HG03521 (cell line): ENCODE results near the gene CCDC51.

ENCODE experiments used
- ATAC-seq: cut with Tn5 transposase; IDR thresholded peaks from one replicate; pipeline ENCODE4 v1.9.1; 2021; ENCODE audit warnings: mild to moderate bottlenecking, moderate library complexity; ENCODE audit not compliant: unreplicated experiment

CCDC51 gene

DNA sequence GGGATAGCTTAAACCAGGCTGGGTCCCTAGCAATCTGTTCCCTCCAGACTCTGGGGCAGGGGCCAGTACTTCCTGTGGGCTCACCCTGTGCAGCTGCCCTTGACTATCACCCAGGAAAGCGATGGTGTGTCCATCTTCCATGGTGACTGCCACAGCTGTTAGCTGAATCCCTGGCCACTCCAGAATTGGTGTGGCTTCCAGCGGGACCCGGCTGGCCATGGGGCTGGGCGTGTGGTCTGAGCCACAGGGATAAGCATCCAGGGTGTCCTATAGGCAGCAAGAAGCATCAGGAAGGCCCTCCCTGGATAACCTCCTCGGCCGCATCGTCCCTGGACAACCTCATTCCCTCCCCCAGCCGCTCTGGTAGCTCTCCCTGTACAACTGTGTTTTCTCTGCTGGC lies 17.2 kb downstream of the CCDC51 start:
- no peak for ATAC-seq

DNA sequence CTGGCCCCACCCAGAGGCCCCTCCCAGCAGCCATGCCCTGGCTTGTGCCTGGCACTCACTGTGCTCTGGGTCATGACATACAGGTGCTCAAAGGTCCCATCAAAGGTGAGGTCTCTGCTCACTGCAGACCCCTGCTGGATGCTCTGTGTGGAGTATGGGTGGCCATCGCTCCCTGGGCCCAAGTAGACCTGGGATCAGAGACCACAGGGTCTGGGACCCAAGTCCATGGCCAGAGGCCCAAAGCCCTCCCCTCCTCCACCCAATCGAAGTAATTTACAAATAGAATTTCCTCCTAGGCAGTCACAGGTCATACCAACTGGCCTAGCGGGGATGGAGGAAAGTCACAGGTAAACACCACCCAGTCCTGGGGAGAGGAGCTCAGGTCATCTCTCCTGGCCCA lies 17.6 kb downstream of the CCDC51 start:
- no peak for ATAC-seq

DNA sequence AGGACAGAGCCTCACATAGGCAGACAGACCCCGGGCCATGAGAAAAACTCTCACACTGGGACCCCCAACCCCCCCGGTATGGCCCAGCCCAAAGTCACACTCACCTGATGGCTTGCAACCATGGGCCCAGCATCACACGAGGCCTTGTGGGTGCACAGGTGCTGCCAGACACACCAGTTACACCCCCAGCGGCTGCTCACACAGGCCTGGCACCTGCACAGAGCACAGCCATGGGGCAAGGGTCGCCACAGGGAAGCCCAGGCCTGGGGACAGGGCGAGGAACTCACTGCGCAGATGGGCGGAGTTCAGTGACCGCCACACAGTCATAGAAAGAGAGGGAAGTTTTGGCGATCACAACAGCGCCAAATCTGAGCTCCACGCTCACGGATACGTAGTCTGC lies 19.4 kb downstream of the CCDC51 start:
- no peak for ATAC-seq

DNA sequence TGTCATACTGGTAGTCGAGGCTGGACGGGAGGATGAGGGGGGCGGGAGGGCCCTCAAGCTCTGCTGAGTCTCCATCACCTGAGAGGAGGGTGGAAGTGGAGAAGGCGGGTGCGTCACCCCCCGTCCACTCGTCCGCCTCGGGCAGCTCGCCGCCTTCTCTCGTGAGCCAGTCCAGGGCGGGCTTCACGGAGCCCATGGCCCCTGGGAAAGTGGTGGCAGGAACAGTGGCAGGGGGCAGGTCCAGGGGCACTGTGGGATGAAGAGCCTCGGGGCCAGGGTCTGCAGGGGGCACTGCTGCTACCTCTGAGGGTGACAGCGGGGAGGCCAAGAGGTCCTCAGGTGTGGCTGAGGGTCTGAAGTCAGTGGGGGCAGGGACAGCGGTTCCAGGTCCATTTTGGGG lies 20.3 kb downstream of the CCDC51 start:
- ATAC-seq, result no peak

DNA sequence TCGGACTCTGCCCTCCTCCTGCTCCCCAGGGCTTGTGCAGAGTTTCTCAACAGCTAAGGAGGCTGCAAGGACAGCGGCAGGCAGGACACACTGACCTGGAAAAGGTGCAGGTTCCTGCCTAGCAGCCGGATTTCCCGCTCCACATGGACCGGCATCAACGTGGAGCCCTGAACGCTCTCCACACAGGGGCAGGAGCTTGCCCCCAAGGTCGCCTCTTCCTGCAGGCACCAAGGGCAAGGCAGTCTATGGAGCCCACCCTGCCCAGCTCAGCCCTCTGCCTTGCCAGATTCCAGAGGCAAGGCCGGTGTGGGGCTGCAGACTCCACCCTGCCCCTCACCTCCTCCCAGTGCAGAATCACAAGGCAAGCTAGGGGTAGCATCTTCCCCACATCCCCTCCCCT lies 20.8 kb downstream of the CCDC51 start:
- ATAC-seq, result no peak

DNA sequence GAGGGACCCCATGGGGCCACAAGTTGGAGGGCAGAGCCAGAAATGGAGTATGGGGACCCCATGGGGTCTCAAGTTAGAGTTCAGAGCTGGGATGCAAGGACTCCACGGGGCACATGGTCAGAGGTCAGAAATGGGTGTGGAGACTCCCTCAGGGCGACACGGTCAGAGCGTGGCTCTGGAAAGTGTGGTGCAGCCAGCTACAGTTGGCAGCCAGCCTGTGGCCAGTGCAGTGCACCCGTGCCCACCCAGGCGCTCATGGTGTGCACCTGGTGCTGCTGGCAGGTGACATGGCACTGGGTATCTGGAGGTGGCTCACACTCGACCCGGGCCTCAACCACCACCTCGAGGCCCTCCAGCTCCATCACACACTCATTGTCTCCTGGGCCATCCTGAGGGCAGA lies 21.3 kb downstream of the CCDC51 start:
- ATAC-seq, result no peak

DNA sequence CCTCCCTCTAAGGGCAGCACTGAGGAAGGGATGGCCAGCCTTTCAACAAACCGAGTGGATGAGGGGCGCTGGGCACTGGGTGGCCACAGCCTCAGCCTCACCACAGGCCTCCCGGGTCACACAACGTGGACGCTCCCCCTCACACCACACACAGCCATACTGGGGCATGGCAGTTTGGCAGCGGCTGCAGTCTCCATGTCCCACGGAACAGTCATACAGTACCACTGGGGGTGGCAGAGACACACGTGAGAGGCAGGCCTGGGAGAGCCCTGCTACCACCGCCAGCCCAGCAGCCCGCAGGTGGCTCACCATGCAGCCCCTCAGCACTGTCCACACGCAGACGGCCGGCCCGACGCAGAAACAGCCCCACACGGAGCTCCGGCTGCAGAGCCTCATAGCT lies 21.8 kb downstream of the CCDC51 start:
- no peak for ATAC-seq

DNA sequence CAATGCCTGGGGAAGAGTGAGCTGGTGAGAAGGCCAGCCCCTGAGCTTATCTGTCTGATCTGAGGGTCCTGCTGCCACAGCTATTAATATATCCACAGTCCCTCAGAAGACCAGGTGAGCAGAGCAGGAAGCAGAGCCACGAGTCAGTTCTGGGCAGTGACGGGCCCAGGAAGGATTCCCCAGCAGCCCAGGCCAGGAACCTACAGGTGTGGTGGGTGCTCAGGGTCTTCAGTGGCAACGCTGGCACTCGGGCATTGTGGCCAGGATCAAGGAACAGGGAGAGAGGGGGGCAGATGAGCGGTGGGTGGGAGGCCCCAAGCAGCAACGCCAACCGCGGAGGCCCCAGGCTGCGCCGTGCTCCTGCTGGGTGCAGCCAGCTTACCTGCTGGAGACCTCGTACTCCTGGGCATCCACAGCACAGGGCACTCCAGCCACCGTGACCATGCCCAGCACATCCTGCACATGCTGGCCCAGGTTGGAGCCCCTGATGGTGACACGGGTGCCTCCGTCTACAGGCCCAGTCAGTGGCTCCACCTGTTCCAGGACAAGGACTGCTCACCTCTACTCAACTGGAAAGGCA lies 22.3 kb downstream of the CCDC51 start:
- ATAC-seq, result no peak

DNA sequence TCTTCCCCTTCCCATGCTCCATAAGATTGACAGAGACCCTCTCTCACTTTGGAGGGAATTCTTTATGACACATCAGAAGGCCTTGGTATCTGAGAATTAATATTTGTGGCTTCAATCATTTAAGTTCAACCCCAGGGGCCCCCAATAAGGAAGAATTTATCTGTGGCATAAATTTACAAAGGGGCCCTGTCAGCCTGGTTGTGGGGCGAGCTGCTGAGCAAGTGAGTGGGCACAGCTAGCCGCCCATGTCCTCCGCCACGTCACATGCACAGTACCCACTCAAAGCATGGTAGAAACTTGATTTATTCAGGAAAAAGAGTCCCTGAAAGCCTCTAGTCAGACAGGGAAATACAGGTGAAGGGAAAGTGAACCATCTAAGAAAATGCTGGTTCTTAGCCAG lies 23.4 kb downstream of the CCDC51 start:
- ATAC-seq, result no peak

DNA sequence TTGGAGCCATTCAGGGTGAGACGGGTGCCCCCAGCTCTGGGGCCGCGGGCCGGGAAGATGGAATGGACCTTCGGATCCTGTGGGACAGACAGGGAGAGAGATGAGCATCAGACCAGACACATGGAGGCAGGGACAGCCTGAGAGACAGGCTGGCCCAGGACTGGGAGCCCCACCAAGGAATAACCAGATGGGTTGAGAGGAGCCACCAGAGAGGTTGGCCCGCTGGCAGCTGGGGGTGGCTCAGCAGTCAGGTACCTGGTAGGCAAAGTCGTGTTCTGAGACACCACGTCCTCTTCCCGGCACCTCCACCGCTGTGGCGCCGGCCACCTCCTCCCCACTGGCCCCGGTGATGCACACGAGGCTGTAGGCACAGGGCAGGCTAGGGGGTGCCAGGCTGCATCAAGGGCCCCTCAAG lies 23.8 kb downstream of the CCDC51 start:
- no peak for ATAC-seq

DNA sequence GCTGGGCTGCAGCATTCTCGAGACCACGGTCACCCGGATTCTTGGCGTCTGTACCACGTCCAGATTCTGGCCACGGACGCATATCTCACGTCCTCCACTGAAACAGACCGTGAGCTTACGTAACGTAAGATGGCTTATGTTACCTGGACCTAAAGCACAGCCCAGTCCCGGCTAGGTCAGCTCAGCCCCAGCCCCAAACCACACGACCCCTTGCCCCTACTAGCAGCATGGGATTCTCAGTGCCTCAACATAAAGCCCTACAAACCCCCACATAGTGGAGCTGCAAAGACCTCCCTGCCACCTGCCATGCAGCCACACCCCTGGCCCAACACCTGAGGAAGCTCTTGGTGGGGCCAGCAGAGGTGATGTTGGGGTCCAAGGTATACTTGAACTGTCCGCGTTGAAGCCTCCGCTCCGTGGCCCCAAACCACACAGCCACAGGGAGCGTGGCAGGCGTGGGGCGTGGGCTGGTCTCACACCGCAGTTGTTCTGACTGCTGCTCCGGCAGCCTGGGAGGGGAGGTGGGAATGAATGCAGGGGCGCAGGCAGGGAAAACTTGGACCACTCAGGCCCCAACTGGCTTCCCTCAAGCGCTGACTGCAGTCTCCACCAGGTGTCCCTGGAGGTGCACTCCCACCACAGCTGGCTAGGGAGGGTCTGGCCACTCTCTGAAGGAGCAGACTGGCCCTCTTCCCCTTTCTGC lies 24.5 kb downstream of the CCDC51 start:
- ATAC-seq, result no peak

DNA sequence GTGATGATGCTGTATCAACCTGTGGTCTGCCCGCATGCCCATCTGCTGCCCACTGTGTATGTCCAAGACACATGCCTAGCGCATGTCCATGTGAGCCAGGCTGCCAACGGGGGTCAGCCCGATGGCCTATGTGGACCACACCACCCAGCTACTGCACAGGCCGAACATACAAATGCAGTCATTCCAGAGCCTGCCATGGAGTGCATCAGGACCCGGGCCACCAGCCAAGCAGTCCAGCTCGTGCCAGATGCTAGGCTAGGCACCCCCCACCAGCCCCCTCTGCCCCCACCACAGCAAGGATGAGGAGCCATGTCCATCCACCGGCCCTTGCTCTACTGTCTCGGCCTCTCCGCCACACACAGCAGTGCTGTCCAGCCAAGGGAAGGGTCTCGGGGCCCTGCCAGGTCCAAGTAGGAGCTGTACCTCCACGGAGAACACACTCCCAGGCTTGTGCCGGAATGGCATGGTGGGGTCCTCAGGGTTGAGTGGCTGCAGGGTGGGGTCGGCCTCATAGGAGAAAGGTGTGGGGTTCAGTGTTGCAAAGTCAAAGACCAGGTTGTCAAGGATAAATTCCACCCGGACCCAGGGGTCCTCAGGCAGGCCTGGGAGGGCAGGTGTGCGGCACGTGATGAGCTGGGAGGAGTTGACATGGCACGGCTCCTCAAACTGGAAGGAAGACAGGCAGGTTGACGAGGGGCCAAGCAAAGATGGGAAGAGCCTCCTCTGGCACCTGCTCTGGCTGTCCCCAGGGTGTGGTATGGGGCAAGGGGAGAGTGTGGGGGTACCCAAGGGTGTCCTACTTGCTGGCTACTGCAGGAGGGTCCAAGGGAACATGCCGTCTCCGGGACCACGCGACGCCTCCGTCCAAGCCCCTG lies 25.3 kb downstream of the CCDC51 start:
- no peak for ATAC-seq

DNA sequence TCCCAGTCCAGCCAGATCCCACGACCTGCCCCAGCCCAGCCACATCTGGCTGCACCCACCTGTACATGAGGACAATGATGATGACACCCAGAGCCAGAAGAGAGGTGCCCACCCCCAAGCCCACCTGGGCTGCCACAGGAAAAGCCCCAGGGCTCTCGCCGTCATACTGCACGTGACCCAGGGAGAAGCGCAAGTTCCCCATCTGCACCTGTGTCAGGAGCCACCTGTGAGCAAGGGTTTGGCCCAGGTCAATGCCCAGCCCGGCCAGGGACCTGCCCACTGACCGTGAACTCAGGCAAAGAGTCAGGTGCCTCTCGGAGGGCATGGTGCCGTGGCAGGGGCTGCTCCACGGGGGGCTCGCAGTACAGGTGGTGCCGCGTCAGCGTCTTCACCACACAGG lies 26.3 kb downstream of the CCDC51 start:
- ATAC-seq, result no peak

DNA sequence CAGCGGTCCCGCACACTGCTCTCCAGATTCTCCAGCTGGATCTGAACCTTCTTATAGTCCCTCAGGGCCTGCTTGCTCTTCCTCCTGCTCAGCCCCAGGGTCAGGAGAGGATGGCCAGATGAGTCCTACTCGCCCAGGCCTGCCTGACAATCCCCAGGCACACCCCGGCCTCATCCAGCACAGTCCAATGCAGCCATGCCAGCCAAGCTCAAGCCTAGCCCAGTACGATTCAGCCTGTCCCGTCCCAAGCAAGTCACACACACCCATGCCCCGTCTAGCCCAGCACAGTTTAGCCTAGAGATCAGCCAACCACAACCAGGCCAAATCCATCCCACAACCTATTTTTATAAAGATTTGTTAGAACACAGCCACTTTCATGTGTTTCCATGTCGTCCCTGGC lies 26.8 kb downstream of the CCDC51 start:
- no peak for ATAC-seq

DNA sequence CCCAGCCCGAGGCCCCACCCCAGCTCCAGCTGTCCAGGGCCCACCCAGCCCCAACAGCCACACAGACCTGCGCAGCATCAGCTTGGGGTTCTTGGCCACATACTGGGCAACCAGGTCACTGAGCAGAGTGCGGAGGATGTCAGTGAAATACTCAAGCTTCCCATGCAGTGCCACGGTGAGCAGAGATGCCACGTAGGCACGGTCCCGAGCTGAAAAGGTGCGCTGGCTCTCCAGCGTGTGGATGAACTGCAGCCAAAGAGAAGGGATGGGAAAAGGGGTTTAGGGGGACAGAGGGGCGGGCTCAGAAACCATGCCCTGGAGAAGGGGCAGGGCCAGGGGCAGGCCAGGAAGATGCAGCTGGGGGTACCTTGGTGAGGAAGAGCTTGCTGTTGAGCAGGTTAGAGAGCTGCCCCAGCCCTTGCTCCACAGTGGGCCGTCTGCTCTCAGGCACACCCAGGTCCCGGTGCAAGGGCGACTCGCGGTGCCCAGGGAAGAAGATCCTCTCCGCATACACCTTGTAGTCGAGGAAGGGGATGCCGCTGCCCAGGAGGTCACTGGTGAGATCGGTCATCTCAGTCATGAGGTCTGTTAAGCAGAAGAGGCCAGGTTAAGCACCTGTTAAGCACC lies 27.4 kb downstream of the CCDC51 start:
- no peak for ATAC-seq

DNA sequence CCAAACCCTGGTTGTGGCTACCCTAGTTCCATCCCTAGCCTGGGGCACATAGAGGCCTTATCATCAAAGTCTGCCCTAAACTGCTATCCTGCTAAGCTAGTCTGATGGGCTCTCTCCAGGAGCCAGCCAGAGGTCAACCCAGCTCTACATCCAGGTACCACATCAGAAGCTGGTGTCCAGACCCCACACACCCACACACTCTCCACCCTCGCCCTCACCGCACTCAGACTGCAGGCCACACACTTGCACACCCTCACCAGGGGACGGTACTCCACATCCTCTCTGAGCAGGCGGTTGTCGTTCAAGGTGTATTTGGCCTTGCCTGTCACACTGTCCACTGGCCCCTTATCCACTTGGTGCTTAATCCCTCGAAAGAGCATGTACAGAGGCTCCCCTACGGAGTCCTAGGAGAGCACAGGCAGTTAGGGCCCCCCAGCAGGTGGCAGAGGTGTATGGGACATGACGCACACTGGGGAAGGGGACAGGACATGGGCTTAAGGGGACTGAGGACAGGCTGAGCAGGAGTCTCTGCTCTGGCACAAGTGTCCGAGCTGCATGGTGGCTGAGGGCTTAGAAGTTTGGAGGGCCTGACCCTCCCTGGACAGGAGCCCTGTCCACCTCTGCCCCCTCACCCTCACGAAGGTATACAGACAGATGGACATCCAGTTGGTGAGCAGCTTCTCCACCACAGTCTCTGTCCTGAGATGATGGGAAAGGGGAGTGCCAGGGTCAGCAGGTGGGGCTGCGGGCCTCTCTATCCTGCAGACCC lies 28.1 kb downstream of the CCDC51 start:
- ATAC-seq, result no peak

DNA sequence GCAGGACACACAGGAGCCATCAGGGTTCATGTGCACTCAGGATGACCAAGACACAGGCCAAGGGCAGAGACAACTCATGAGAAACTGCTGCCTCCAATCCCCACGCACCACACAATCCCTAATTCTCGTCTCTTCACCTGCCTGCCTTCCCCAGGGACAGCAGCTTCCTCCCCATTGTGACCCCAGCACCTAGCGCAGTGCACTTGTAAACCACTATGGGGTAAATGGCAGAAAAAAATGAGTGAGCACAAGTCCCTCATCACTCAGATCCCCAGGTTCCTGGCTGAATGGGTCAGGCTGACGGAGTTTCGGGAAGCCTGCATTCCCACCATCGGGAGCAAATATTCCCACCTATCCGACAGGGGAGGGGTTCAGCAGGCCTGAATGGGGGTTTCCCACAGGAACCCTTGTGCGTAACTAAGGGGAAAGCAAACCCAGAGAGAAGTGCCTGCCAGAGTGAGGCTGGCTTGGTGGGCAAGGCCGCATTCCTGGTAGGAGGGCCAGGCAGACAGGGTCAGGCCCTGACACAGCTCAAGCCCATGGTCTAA lies 28.8 kb downstream of the CCDC51 start:
- ATAC-seq, result no peak

DNA sequence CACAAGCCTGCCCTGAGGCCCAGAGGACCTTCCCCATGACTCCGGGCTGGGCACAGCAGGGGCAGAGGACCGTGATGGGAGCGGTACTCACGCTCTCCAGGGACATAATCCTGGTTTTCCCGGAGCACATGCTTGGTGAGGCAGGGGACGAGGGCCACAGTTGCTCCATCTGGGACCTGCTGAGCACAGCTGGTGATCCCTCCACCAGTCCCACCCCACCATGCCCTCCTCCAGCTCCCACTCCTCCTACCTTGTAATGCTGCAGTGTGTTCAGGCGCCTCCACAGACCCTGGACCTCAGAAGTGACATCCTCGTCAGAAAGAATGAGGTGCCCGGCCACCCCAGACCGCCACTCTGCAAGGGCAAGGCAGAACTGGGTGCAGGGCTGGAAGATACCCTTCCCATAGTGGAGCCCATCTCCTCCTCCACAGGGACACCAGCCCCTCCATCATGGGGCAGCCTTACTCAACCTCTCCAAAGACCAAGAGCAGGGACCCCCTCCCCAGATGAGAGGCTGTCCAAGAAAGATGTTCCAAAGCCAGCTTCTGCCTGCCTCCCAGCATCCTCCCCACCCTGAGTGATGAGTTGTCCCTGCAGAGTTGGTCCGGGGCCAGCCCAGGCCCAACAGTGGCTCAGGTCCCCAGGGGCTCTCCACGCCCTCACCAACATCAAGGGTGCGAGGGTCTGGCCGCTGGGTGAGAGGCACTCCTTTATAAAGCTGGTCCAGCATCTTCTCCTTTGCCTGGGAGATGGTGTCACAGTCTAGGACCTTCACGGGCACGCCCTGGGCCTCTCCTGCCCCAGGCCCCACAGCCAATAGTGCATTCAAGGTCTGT lies 29.5 kb downstream of the CCDC51 start:
- no peak for ATAC-seq

DNA sequence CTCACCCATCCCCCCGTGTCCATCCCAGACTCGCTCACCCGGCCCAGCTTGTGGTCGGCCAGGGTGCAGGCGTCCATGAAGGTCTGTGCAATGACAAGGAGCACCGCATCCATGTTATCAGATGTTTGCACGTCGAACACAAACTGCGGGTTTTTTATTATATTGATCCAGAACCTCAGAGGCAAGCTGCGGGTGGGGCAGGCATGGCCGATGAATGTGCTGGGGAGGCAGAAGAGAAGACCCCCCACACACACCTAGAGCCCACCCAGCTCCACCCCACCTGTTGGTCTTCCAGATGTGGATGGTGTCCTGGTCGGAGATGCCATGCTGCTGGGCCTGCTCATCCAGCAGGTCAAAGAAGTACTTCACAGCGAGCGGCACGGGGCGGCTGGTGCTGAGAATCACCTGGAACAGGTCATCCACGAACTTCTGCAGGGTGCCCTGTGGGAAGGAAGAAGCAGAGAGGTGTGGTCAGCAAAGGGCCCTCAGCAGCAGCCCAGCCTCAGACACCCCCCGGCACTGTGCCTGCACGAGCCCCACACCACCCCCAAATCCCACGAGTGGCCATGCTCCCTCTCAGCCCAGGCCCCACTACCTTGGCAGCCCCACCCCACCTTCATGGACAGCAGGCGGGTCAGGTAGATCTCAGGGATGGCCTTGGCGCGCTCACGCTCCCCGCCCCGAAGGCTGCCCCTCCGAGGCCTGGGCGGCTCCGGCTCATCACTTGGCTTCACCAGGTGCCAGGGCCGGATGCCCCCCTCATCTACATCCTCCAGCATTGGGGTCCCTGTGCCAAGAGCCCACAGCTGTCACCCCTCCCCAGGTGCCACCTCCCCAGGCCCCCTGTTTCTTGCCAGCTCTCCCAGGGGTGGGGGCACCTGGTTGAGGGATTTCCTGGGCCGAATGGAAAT lies 30.4 kb downstream of the CCDC51 start:
- no peak for ATAC-seq
